Heart left ventricle (tissue), 13 donors: ENCODE results near the gene WTAP.

Source experiments
- CTCF ChIP-seq, 12 donors: fragments of 200-600 bp; sonication (generic) in 4 of 12; IDR thresholded peaks; one replicate each; pipeline versions ENCODE4 v1.5.0 to v1.8.0; 2018 to 2022; ENCODE audit warnings: antibody characterized with exemption in 12 of 12, mild to moderate bottlenecking in 5 of 12
- POLR2A ChIP-seq, 2 donors: fragments of 450-650 bp; IDR thresholded peaks; one replicate each; pipeline ENCODE4 v1.6.1; 2017; ENCODE audit warnings: antibody characterized with exemption in 2 of 2, mild to moderate bottlenecking in 2 of 2, moderate library complexity in 2 of 2
- donor health status: ischemic (EF 13 %, LVEDD 7.1; RV severe dilation, severe dysfunction).
- donor health status: DM: no; HTN: yes; CAD: no.
- donor health status: DM: no; HTN: no; CAD: no.
- donor health status: ischemic (EF 25% LVEDD 6.9; RV normal size, moderate dysfunction).
- donor health status: ischemic (EF 25% LVEDD 5.7; RV mildly dilated, moderate dysfunction).
- donor health status: ischemic (EF 35%, LVEDD 5.7; RV mildly dilated, moderate dysfunction).
- donor health status: nonischemic (EF 11% LVEDD 7.7; RV severe dilation, severe dysfunction).
- donor health status: DM: yes; HTN: yes; CAD: no.
- donor health status: PGD.
- donor health status: ischemic (EF 29% LVEDD 5.4; RV normal size, mild dysfunction).
- donor health status: nonischemic (EF 23%, LVEDD 6.1; RV moderate dilation, normal function).

GRCh38 chr6:159756508-159756907, 29.2 kb downstream of the WTAP start:
- TF ChIP-seq CTCF (IDR thresholded peaks at IDR 0.05) = no peak
- TF ChIP-seq POLR2A (IDR thresholded peaks at IDR 0.05) = no peak
